ENCODE measurements around the gene LRRC4.

LRRC4 gene

GRCh38 chr7:128014811-128015210 is 16.4 kb downstream of the LRRC4 start:
- no peak for TF ChIP-seq CTCF (IDR thresholded peaks at IDR 0.05; ENCODE audit: extremely low read depth, missing control alignments)
- DNase-seq (ENCODE audit: low spot score): no peak

- no peak for DNase-seq (ENCODE audit: low spot score)
- no peak for TF ChIP-seq CTCF (IDR thresholded peaks at IDR 0.05; ENCODE audit: extremely low read depth, missing control alignments)
Observed at GRCh38 chr7:128011131-128011661, 20.0 kb downstream of the LRRC4 start.

- no peak for TF ChIP-seq CTCF (IDR thresholded peaks at IDR 0.05; ENCODE audit: extremely low read depth, missing control alignments)
- no peak for DNase-seq (ENCODE audit: low spot score)
Observed at GRCh38 chr7:128010391-128011127, 20.7 kb downstream of the LRRC4 start.

- DNase-seq (ENCODE audit: low spot score): no peak
- no peak for TF ChIP-seq CTCF (IDR thresholded peaks at IDR 0.05; ENCODE audit: extremely low read depth, missing control alignments)
Observed at GRCh38 chr7:128008744-128009143, 22.5 kb downstream of the LRRC4 start.

GRCh38 chr7:128008141-128008540 is 23.1 kb downstream of the LRRC4 start:
- no peak for DNase-seq (ENCODE audit: low spot score)
- no peak for TF ChIP-seq CTCF (IDR thresholded peaks at IDR 0.05; ENCODE audit: extremely low read depth, missing control alignments)

GRCh38 chr7:128007303-128007680 is 23.9 kb downstream of the LRRC4 start:
- TF ChIP-seq CTCF (IDR thresholded peaks at IDR 0.05; ENCODE audit: extremely low read depth, missing control alignments): no peak

GRCh38 chr7:128006550-128007302 is 24.5 kb downstream of the LRRC4 start:
- no peak for TF ChIP-seq CTCF (IDR thresholded peaks at IDR 0.05; ENCODE audit: extremely low read depth, missing control alignments)
- DNase-seq (ENCODE audit: low spot score): no peak

More at GRCh38 chr7:128007303-128007680, 23.9 kb downstream of the LRRC4 start:
- no peak for DNase-seq (ENCODE audit: low spot score)
